Fibroblast of skin of right quadriceps (primary cell): ENCODE measurements around the gene STAG1.
A peak's percentile ranks its signal among the peaks of the same experiment; 100 is the strongest.
"Not testable (repeated sequence)": the region's sequence is repeated elsewhere in the genome, so short reads cannot be mapped to it uniquely, and the experiment has no call there.

Experiments used
- DNase-seq: peaks from one replicate; pipeline ENCODE4 v3.0.0-alpha.2; 2013

STAG1 gene

GRCh38 chr3:136741063-136741462, 11.1 kb downstream of the STAG1 start:
- no peak for DNase-seq

GRCh38 chr3:136740351-136740958, 11.7 kb downstream of the STAG1 start:
- no peak for DNase-seq

GRCh38 chr3:136736950-136737349, 15.2 kb downstream of the STAG1 start:
- DNase-seq: not testable (repeated sequence)

GRCh38 chr3:136735103-136735502, 17.1 kb downstream of the STAG1 start:
- no peak for DNase-seq

DNA sequence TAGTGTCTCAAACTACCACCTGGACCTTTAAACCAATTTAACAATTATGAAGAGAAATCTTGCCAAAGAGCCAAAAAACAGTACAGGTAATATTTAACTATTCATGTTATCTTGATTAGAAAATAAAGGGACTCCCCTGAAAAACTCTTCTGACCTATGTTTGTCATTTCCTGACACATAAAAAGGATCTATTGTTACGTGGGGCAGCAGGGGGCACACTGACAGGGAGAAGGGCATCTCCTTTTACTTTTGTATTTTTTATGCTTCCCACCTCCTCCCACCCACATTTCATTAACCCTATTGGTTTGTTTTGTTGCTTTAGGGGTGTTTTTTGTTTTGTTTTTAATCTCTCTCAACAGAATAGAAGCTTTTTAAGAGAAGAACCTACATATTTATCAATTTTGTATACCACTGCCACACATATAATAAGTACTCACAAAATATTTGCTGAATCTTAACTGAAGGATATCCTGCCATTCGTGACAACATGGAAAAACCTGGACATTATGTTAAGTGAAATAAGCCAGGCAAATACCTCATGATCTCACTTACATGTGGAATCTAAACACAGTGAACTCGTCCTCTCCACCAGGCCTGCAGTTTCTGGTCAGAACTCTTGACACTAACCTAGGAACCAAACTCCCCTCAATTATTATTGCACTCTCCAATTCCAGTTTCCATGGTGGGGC, 17.7 kb downstream of the STAG1 start:
- no peak for DNase-seq

GRCh38 chr3:136733317-136733833, 18.8 kb downstream of the STAG1 start:
- DNase-seq: no peak

- DNase-seq: no peak
These were observed 20.8 kb downstream of the STAG1 start for GRCh38 chr3:136731274-136731884.

DNA sequence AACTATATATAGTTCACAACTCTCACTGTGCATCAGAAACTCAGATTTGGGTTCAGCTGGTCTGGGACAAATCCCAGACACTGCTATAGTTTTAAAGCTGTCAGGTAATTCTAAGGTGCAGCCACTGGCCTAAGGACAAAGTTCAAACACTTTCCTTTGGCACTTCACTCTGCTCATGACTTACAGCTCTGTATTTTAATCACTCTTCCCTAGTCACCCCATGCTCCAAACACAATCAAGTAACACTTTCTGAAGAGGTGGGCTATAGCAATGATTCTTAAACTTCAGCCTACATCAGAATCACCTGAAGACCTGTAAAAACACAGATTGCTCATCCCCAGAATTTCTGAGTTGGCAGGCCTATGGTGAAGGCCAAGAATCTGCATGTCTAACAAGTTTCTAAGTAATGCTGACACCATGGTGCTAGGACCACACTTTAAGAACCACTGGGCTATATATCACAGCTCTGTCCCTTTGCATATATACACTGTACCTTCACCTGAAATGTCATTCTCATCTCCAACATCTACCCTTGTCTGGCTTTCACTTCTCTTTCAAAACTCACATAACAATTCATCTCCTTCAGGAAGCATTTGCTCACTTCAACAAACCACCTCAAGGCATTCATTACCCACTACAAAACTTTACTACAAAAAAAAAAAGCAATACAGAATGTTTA, 21.4 kb downstream of the STAG1 start:
- DNase-seq: no peak

DNA sequence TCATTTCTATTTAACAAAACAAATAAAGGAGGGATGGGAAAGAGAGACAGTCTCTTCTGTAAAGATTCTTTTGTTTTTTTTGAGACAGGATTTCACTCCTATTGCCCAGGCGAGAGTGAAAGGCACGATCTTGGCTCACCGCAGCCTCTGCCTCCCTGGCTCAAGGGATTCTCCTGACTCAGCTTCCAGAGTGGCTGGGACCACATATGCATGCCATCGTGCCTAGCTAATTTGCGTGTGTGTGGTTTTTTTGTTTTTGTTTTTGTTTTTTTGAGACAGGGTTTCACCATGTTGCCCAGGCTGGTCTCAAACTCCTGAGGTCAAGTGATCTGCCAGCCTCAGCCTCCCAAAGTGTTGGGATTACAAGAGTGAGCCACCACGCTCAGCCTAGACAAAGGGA, 23.3 kb downstream of the STAG1 start:
- DNase-seq: peak; percentile 75

DNA sequence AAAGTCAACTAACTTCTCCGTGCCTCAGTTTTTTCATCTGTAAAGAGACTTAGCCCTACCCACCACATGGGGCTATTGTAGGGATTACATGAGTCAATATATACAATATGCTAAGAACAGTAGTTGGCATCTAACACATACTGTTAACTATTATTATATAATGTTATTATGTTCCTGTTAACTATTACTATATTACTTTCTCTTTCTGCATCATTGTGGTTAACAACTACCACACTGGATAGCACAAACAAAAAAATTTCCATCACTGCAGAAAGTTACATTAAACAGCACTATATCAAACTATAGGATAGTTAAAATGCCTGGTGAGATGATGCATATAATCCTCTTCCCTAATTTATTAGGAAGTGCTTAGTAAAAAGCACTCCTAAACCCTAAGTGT, 23.7 kb downstream of the STAG1 start:
- DNase-seq: peak; percentile 24

DNA sequence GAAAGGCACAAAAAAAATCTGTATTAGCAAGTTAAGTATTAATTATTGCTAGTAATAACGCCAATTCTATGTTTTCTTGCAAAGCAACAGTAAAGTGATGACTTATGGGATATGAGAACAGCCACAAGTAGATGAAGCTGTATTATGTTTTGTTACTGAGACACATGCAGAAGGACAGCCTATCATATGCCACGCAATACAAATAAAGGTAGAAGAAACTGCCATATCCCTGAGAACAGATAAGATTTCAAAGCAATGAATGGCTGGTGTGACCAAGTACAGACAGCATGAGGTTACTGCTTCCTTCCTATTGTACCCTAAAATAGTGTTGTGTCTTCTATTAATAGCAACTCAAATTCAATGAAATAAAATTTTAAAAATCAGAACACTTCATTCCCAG, 26.7 kb downstream of the STAG1 start:
- no peak for DNase-seq

GRCh38 chr3:136722916-136723315, 29.3 kb downstream of the STAG1 start:
- not testable (repeated sequence) for DNase-seq

- DNase-seq: not testable (repeated sequence)
These were observed 29.8 kb downstream of the STAG1 start for GRCh38 chr3:136722399-136722798.

DNA sequence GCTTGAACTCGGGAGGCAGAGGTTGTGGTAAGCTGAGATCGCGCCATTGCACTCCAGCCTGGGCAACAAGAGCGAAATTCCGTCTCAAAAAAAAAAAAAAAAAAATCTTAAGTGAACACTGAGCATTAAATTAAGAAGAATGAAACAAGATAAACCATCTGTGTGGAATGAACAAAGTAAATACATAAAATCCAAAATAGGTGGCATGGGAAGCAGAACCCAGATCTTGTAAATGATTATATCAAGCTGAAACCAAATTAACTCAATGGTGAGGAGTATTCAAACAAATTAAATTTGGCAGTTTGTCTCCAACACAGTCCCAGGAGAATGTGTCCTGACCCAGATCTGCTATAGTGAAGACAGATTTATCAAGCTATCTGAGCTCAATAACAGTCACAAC, 32.1 kb downstream of the STAG1 start:
- no peak for DNase-seq

DNA sequence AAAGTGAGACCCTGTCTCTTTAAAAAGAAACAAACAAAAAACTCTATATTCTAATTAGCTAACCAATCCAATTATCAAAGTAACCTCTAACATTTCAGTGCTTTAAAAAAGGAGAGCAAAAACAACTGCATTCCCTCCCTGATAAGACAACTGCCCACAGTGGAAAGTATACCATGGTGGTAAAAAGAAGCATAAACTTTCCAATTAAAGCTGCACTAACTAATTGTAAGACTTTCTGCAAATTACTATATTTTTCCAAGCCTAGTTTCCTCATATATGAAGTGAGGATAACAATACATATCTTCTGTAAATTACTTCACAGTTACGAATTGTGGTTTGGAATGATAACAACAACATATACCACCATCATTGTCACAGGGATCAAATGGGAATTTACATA, 35.5 kb downstream of the STAG1 start:
- no peak for DNase-seq

- no peak for DNase-seq
These were observed 38.2 kb downstream of the STAG1 start for GRCh38 chr3:136714020-136714419.

DNA sequence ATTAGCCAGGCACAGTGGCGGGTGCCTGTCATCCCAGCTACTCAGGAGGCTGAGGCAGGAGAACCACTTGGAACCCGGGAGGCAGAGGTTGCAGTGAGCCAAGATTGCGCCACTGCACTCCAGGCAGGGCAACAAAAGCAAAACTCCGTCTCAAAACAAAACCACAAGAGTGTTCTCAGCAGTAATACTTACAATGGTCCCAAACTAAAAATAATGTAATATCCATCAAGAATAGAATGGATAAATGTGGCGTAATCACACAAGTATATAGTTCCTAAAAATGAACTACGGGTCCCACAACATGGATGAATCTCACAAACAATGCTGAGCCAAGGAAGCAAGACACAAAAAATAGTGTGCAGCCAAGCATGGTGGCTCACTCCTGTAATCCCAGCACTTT, 39.2 kb downstream of the STAG1 start:
- DNase-seq: no peak

DNA sequence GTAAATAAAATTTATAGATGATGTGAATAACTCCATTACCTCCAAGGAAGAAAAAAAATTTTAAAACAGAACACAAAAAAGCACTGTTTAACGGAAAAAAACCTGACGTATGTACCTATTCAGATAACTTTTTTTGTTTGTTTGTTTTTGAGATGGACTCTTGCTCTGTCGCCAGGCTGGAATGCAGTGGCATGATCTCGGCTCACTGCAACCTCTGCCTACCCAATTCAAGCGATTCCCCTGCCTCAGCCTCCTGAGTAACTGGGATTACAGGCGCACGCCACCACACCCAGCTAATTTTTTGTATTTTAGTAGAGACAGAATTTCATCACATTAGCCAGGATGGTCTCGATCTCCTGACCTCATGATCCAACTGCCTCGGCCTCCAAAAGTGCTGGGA, 40.3 kb downstream of the STAG1 start:
- DNase-seq: not testable (repeated sequence)

- DNase-seq: no peak
These were observed 40.9 kb downstream of the STAG1 start for GRCh38 chr3:136711277-136711676.

GRCh38 chr3:136709775-136710174, 42.4 kb downstream of the STAG1 start:
- not testable (repeated sequence) for DNase-seq

DNA sequence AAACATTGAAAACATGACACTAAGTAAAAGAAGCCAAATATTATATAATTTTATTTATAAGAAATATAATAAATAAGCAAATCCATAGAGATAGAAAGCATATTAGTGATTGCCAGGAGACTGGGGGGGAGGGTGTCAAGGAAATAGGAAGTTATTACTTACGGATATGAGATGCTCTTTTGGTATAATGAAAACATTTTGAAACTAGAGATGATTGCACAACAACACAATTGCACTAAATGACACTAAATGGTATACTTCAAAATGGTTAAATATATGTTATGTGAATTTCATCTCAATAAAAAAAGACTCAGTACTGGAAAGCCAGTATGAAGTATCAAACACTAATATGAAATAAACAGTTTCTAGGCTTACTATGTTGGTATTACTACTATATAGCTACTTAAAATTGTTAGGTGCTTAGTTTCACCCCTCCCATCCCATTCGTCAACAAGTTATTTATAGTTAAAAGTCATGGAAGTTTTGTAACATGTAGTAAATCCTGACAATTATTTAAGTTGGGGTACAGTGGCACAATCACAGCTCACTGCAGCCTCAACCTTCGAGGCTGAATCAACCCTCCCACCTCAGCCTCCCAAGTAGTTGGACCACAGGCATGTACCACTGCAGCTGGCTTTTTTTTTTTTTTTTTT, 43.7 kb downstream of the STAG1 start:
- DNase-seq: no peak

DNA sequence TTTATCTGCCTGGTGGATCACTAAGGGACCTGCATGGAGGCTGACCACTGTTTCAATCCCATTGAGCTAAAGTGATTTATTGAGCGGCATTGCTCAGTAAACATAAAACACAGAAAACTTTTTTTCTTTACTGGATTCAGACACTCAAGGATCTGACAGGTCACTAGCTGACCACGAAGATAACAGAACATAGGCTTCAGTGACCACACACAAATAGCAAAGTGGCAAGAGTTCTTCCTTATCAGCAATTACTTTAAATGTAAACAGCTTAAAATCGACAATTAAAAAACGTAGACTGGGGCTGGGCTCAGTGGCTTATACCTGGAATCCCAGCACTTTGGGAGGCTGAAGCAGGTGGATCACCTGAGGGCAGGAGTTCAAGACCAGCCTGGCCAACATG, 48.7 kb downstream of the STAG1 start:
- no peak for DNase-seq

DNA sequence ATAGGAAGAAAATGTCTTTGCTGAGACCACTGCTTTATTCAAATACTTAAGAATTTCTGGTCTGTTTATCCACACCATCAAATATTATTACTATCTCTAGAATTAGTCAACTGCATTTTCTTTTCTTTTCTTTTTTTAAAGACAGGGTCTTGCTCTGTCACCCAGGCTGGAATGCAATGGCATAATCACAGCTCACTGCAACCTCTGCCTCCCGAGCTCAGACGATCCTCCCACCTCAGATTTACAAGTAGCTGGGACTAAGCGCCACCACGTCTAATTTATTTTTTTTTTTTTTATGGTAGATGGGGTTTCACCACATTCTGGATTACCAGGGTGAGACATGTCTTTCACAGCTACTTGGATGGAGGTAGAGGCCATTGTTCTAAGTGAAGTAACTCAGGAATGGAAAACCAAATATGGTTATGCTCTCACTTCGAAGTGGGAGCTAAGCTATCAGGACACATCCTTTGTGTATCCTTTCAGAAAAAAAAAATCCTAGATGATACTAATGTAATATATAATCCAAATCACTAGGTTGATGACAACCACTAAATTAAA, 52.8 kb downstream of the STAG1 start:
- DNase-seq: peak; percentile 8
